Adrenal gland (tissue), 5 donors: Measurements from ENCODE around the gene CHL1.

Source experiments
- POLR2A ChIP-seq, 2 donors: fragments of 450-650 bp; IDR thresholded peaks; one replicate each; pipeline ENCODE4 v1.6.1; 2017; ENCODE audit warnings: antibody characterized with exemption in 2 of 2, mild to moderate bottlenecking in 2 of 2, moderate library complexity in 1 of 2
- TF ChIP-seq, protein P1 (sequence below), 6 experiments: fragments of 450-650 bp in 4 of 6; fragments of 200-600 bp in 2 of 6; sonication (generic) in 1 of 6; IDR thresholded peaks; 1 replicate in 5 of 6; 2 replicates in 1 of 6; pipeline versions ENCODE4 v1.5.1 to v1.8.0; 2016 to 2021; ENCODE audit warnings: antibody characterized with exemption in 6 of 6, mild to moderate bottlenecking in 2 of 6, moderate library complexity in 1 of 6
- donor health status: DM: no; HTN: no; CAD: no.

GRCh38 chr3:312911-313310 is 116.3 kb downstream of the CHL1 start:
- no peak for TF ChIP-seq POLR2A (IDR thresholded peaks at IDR 0.05)
- TF ChIP-seq, protein P1, sequence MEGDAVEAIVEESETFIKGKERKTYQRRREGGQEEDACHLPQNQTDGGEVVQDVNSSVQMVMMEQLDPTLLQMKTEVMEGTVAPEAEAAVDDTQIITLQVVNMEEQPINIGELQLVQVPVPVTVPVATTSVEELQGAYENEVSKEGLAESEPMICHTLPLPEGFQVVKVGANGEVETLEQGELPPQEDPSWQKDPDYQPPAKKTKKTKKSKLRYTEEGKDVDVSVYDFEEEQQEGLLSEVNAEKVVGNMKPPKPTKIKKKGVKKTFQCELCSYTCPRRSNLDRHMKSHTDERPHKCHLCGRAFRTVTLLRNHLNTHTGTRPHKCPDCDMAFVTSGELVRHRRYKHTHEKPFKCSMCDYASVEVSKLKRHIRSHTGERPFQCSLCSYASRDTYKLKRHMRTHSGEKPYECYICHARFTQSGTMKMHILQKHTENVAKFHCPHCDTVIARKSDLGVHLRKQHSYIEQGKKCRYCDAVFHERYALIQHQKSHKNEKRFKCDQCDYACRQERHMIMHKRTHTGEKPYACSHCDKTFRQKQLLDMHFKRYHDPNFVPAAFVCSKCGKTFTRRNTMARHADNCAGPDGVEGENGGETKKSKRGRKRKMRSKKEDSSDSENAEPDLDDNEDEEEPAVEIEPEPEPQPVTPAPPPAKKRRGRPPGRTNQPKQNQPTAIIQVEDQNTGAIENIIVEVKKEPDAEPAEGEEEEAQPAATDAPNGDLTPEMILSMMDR (IDR thresholded peaks at IDR 0.05) = no peak
